GM21360 (cell line): ENCODE measurements around the gene NR1D1.

ENCODE experiments used
- ATAC-seq: cut with Tn5 transposase; IDR thresholded peaks from one replicate; pipeline ENCODE4 v1.9.1; 2021; ENCODE audit warnings: mild to moderate bottlenecking, moderate library complexity; ENCODE audit not compliant: unreplicated experiment

Gene NR1D1

DNA sequence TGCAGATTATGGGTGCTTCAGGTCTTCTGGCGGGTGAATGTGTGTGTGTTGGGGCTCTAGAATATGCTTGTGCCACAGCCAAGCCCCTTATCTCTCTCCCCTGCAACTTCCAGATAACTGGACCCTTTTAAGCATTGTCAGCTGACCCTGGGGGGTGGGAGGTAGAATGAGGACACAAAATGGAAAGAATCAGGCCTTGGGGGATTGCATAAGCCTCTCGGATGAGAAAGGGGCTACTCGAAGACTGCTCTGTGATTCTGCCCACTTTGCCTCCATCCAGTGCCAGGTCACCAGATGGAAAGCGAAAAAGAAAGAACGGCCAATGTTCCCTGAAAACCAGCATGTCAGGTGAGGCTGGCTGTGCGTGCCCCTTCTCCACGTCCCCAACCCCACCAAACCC is 23.8 kb downstream of the NR1D1 start:
- ATAC-seq = no peak

DNA sequence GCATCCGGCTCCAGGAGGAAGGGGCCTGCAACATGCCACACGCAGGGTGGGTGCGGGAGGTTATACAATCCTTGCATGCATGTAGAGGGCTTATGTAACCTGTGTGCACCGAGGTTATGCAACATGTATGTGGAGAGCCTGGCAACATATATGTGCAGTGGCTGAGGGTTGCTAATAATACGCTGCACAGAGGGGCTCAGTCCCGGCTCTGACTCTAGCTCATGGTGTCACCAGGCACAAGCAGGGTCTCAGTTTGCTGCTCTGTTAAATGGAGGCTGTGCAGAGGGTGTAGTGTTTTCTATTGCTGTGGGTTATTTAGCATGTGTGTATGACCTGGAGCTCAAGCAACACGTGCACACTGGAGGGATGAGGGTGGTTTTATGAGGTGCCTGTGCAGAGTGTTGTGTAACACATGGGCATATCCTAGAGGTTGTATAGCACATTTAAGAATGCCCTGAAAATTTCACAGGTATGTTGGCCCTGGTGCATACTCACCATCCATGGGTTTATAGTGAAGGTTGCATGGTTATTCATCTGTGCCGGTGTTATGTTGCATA is 24.4 kb downstream of the NR1D1 start:
- no peak for ATAC-seq

DNA sequence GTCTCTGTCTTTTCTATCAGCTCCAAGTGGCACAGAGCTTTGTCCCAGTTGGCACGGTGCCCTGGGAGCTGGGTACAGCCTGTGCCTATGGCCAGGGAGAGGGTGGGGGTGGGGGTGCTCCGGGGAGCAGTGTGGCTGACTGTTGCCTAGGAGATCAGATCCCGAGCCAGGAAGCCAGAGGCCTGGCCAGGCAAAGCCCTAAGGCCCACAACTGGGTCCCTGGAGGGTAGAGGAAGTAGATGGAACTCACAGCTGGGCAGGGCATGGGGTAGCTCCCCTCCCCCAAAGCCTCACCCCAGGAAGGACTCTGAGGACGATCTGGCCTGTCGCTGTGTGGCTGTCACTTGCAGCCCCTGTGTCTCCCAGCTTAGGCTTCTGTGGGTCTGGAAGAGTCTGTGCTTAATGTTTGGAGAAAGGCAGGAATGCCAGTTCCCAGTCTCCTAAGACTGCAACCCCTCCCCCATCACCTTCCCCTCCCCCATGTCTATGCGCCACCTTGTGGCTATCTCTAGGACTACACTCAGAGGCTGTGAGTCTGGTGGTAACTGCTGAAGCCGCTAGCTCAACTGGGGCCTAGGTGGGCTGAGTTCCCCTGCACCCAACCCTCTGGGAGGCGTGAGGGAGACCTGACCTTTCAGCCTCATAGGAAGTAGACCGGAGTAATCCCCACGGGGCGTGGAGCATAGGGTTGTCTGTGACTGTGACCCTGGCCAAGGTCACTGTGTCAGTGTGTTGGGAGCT is 25.0 kb downstream of the NR1D1 start:
- no peak for ATAC-seq

DNA sequence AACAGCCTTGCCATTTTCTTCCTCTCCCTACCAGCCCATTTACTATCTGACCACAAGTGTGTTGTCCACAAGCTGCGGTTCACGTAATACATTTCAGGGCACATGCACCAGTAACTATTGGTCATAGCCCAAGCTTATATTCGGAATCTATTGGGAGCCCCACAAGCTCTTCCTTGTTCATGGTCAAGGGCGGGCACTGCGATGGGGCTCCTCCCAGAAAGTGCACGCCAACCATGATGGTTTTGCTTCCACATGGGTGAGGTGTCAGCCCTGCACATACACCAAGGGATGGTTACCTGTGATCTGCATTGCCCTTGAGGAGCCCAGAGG is 25.6 kb downstream of the NR1D1 start:
- ATAC-seq = no peak

DNA sequence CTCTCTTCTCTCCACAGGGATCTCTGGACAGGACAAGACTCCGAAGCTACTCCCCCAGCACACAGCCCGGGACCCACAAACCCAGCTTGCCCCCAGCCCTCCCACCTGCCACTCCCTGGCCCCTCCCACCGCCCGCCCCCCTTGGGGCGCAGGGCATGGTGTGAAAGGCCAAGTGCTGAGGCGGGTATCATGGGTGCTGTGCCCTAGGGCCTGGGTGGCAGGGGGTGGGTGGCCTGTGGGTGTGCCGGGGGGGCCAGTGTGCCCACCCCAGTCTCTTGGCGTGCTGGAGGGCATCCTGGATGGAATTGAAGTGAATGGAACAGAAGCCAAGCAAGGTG is 26.2 kb downstream of the NR1D1 start:
- ATAC-seq = no peak

DNA sequence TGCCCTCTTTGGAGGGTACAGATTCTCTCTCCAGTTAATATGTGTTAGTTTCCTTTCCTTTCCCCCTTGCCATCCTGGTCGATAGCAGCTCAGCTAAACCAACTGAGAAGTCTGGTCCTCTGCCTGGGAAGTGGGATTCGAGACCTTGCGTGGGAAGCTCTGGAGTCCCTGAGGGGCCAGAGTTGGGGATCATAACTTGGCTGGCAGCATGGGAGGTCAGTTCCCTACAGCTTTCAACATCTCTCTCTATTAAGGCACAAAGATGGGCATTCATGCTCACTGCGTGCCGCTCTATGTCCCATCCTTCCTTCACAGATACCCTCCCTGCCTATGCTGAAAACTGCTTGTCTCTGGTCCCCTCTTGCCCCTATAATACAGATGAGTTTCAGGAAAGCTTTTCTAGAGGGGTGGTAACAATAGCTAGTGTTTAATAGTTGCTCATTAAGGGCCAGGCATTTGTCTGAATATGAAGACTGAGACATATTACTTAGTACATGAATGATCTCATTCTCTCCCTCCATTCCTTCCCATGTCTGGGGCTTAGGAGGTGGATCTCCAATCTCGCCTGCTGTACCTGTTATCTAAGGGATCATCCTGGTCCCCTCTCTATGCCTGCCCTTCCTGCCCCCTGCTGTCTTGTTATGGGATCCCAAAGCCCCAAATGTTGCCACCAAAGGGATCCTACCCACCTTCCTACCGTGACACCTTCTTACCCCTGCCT is 26.8 kb downstream of the NR1D1 start:
- ATAC-seq = no peak

DNA sequence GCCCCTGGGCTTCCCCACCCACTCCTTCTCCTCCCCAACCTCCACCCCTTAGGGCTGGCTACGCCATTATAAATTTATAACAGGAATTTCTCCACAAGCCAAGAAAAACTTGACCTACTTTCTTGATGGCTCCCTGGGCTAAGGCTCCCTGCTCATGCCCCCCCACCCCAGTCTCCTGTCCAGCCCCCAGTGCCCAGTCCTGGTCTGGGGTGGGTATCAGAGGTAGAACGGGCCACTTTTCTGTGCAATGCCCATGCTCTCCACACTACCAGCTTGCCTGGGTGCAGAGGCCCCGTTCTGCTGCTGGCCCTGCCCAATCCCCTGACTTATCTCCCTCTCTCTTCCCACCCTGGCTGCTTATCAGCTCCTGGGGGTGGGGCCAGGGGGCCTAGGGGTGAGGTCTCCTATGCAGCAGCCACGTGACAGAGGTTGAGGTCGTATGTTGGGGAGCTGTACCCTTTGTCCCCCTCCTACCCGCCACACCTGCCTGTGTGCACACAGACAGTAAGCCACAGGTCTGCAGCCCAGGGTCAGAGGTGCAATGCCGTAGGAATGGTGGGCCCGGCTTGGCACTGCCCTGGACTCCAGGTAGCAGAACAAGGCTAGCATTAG is 27.5 kb downstream of the NR1D1 start:
- ATAC-seq = no peak

DNA sequence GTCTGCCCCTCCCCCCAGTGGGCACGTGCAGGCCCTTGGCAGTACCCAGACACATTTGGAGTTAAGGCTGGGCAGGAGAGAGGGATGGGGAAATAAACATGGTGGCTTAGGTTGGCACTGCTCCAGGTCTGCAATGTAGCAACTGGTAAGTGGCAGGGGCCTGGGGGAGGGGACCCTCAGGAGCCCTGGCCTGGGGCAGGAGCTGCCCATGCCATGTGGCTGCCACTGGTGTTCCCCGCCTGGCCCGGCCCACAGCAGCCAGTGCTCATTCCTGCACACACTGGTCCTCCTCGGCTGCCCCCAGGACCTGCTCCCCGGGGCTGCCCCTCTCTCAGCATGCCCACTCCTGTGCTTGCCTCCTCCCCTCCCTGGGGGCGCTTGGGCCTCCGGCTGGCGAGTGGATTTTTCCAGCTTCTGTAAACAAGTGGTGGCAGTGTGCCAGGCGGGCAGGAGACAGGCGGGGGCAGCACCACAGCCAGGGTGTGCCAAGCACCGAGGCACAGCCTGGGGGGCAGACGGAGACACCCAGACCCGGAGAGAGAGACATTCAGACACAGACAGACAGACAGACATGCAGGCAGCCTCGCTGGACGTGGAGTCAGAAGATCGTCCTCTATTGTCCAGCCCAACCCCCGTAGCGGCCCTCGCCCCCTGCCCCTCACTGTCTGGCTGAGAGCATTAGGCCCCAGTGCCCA is 28.2 kb downstream of the NR1D1 start:
- ATAC-seq = no peak

DNA sequence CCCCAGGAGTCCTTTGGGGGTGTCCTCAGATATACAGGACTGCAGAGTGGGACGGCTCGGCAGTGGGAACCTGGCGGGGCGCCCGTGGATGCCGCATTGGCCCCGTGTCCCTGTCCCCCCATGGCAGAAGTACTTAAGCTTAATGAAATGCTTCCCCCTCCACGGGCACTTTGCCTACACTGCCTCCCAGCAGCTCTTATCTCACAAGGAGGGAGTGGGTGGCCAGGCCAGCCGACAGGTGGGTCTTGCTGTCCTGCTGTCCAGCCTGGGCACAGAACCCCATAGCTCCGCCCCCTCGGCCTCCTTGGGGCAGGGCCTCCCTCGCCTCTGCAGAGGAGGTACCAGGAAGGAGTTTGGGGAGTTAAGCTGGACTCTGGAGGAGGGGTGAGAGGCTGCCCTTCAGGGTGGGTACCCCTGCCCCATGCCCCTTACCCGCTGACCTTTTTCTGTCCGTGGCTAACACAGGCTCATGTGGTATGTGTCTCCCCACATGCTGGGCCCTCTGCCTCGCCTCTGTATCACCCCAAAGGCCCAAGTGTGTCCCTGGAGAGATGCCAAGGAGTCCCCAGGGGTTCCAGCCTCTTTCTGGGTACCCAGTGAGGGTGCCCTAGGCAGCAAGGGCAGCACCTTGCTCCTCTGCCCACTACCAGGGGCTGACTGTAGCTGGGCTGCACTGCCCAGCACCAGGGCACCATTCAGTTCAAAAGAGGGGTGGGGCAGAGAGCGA is 28.9 kb downstream of the NR1D1 start:
- no peak for ATAC-seq

DNA sequence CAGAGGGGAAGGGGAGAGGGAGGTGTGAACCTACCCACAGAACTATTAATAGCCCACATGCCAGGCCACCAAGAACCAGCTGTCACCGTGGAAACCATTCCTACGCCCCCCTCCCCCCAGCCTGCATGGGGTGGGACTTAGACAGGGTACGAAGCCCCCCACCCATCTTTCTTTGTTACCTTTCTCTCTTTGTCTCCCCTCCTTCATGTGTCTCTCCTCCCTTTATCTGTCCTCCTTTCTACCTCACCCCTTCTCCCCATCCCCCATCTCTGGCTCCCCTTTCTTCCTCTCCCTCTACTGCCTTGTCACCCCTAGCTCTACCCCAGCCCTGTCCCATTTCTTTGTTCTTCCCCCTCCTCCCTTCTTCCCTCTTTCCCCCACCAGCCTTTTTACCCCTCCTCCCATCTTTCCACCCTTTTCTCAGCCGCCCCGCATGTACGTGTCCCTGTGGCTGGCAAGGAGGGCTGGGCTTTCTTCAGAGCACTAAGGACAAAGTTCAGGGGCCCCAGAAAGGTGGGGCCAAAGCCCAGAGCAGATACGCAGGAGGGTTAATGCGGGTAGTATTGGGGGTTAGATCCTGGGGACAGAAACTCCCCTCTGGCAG is 29.6 kb downstream of the NR1D1 start:
- ATAC-seq = no peak

DNA sequence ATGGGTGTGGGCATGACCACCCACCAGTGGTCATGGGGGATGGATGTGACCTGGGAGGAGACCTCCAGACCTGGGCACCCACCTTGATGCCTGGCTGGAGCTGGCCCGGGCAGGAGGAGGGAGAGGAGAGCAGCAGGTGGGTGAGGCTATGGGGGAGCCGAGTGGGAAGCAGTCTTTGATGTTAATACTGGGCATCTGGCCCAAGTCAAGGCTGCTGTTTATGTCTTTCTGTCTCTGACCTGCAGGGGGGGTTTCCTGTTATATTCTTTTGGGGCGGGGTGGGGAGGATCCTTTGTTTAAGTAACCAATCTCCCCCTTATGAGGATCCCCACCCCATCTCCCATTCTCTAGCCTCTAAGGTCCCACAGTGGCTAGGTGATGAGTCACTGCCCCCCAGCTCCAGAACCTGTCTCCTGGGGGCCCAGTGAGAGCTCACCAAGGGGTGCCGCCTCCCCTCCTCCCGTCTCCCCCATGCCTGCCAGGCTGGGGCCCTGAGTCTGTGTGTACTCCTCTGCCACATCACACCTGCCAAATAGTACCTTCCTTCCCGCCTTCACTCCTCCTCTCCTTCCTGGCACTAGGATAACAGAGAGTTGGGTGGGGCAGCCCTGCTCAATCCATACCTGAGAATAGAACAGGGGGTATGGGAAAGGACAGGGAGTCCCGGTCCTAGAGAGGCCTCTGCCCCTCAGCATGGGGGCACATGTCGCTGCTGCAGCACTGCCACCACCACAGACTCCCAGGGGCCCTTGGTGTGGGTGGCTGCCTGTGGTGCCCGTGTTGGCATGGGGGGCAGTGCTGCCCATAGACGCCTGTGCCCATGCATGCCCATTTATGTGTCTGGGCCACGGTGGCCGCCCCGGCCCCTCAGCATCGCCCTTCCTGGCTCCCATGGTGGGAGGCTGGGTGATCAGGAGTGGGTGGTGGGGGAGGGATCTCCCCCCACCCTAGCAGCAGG is 30.4 kb downstream of the NR1D1 start:
- ATAC-seq = no peak

DNA sequence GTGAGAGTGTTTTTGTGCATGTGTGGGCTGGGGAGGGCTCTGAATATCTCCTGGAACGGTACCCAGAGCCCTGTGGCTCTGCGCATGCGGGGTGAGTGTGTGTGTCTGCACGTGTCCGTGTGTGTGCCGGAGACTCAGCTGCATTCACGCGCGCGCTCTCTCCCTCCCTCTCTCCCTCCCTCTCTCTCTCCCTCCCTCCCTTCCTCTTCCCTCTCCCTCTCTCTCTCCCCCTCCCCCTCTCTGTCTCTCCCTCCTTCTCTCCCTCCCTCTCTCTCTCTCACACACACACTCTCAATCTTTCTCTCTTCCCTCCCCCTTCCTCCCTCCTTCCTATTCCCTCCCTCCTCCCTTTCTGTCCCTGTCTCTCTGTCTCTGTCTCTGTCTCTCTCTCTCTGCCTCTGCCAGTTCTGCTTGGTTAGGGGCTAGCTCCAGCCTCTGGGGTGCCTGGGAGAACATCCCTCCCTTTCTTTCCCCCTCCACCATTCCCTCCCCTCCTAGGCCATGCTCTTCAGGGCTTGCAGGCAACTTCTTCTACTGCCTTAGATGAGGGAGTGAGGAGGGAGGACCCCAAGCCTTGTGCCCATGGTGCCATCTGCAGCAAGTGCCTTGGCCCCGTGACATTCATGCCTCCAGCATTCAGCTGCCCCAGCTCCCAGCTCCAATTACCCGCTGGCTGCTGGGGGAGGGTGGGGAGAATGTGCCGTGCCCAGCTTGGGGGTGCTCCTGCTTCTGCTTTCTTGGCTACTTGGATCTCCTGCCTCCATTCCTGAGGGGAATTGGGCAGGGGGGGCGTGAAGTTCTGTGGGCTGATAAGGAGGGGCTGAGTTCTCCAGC is 31.3 kb downstream of the NR1D1 start:
- ATAC-seq = no peak

DNA sequence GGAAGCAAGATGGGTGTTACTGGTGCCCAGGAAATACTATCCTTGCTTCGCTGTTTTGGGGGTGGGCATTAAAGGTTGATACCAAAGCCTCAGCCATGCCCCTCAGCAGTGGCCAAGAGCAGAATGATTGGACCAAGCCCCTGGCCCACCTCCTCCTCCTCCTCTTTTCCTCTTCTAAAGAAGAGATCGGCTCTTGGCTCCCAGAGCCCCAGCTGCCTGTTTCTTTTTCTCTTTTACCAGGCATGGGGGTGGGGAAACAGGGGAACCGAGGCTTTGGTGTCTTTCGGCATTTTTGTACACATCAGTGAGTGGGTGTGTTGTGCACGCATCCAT is 31.8 kb downstream of the NR1D1 start:
- no peak for ATAC-seq

DNA sequence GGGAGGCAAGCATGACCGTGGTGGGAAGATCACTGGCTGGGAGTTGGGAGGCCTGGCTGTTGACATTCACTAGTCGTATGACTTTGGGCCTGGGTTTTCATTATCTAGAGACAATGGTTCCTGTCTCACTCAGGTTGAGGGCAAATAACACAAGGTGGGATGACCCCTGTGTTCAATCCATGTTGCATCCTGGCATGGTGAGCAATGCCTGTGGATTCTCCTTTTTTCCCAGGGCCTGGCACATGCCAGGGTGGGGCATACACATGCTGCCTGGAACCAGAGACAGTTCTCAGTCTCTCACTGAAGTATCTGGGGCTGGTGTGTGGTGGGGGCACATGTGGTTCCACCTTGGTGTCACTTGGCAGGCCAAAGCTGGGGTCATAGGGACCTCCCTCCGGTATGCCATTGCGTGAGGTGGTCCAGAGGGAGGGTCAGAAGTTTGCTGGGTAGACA is 32.2 kb downstream of the NR1D1 start:
- no peak for ATAC-seq

DNA sequence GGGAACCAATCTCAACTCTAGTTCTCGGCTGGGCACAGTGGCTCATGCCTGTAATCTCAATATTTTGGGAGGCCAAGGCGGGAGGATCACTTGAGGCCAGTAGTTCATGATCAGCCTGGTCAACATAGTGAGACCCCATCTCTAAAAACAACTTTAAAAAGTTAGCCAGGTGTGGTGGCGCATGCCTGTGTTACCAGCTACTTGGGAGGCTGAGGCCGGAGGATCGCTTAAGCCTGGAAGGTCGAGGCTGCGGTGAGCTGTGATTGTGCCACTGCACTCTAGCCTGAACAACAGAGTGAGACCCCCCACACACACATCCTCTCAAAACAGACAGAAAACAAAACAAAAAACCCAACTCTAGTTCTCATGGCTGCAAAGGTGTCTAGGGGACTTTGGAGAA is 32.7 kb downstream of the NR1D1 start:
- ATAC-seq = no peak

DNA sequence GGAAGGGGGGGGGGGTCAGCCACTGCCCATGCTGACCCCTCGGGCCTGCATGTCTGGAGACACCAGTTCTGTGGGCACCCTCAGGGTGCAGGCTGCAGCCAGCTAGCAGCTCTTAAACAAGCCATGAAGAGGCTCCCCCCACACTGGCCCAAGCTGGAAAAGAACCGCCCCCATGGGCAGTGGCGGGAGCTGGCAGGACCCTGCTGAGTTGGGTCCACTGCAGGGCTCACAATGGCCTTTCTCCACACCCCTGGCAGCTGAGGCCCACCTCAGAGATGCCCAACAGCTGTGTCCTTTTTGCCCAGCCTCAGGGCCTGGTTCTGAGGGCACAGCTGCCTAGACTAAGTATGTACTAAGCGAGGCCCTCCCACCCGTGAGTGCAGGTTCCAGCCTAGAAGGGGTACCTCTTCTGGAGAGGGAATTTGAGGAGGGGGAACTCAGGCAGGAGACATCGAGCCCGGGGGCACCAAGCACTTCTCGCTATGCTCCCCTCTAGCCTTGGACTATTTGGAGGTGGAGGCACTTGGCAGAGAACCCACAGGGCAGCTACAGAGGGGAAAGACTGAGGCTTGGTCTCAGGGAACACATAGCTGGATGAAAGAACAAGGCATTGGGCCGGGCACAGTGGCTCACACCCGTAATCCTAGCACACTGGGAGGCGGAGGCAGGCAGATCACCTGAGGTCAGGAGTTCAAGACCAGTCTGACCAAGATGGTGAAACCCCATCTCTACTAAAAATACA is 34.4 kb downstream of the NR1D1 start:
- ATAC-seq = no peak

DNA sequence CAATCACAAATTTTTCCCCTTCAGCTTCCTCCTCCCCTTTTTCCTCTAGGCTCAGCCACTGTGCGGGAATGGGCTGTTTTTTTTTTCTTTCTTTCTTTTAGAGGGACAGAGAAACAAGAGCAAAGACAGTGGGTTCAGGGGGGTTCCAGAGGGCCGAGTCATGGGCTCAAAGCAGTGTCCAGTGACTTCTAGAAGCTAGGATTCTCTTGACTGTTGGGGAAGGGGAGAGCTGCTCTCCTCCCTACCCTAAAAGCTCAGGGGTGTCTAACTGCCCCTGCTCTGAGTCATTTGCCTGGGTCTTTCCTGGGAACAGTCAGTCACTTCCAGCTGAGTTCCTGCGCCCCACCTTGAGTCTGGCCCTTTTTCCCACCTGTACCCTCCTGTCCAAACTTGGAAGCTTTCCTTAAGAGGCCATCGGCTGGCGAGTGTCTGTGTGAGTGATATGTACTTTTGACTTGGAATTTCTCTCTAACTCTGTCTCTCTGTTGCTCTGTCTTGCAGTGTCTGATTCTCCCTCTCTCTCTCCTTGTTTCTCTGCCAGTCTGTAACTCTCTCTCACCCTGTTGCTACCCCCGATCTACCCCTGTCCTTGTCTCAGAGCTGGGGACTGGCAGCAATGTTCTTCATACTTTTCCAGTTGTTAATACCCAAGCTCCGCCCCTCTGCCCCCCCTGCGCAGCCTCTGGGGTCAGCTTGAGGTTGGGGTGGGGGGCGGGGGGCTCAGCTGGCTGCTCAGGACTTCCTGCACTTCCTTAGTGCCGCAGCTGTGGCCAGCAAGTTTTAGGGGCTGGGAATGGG is 35.2 kb downstream of the NR1D1 start:
- ATAC-seq = no peak
